Measurements from ENCODE around the gene PARS2.

- TF ChIP-seq POLR2A (IDR thresholded peaks at IDR 0.05) (no peak), CTCF (IDR thresholded peaks at IDR 0.05) (no peak)
Measured at GRCh38 chr1:54808443-54809207, 44.3 kb upstream of the PARS2 start.

Data from breast epithelium (tissue), 3 donors.